Non-pigmented ciliary epithelial cell (primary cell): ENCODE data around the gene CATSPER1.
"Not testable (repeated sequence)": the region's sequence is repeated elsewhere in the genome, so short reads cannot be mapped to it uniquely, and the experiment has no call there.

Experiments used
- DNase-seq: peaks from one replicate; pipeline ENCODE4 v3.0.0-alpha.2; 2010; ENCODE audit warnings: low read depth

CATSPER1 gene

GRCh38 chr11:66020618-66021357, 5.5 kb downstream of the CATSPER1 start:
- DNase-seq, result no peak

GRCh38 chr11:66020212-66020611, 6.1 kb downstream of the CATSPER1 start:
- no peak for DNase-seq

GRCh38 chr11:66017321-66017720, 9.0 kb downstream of the CATSPER1 start:
- DNase-seq, result no peak

DNA sequence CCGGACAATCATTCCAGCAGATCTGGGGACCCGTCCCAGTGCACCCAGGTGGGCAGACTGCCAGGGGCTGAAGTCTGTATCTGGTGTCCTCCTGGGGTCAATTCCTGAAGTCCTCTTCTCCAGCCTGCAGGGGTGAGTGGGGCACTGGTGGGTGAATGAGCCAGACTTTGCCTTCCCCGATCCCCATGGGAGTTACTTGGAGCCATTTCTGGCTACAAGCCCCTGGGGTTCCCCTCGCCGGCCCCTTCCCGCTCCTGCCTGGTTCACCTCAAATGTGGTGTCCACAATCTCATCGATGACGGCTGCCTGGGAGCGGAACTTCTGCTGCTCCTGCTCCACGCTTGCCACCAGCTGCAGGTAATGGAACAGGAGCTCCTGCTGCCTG, 9.5 kb downstream of the CATSPER1 start:
- DNase-seq, result no peak

DNA sequence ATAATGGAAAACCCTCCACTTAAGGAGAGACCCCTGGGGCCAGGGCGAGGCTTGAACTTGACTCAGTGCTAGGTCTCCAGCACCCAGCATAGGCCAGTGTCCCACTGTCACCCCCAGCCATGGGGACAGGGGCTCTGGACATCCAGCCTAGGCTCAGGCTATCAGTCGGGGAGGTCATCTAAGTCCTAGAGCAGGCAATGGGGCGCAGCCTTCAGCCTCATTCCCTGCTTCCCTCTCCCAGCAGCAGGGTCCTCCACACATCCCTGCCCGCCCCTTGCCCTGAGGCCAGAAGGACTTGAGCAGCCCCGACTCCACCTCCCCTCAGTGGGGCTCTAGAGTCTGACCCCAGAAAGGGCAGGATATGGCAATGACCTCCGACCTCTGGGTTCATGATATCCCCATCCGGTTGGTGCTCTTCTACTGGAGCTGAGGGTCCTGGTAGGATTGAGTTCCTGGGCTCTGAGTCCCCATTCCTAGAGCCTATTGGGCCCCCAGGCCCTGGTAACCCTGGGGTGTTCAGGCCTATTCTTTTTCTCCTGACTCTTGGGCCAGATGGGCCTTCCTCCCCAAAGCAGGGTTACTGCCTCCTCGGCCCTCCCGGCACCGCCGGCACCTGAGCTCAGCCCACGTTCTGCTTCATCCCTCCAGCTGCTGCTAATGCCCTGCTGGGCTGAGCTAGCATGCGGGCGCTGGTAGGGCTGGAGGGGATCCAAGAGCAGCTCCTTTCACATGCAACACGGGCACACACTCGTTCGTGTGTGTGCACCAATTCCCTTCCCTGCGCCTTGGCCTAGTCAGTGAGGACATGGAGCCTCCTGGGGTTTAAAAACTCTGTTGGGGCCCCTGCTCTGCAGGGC, 10.1 kb downstream of the CATSPER1 start:
- DNase-seq, result no peak

DNA sequence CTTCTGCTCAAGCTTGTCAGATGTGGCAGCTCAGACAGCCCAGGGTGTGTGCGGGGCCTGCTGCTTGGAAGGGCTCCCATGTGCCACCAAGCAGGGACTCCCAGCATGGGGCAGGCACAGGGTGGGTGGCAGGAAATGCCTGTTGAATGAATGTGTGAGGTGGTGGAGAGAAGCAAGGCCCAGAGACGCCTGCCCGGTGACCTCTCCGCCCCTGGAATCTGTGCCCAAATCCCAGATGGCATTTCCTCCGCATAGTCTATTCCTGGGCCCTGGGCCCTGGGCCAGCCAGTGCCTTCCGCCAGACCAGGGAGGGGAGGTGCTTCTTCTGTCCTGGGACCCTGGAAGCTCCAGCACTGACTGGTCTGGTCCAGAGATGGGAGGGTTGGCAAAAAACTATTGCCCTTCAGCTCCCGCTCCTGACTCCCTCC, 10.8 kb downstream of the CATSPER1 start:
- DNase-seq, result no peak

GRCh38 chr11:66014804-66015453, 11.3 kb downstream of the CATSPER1 start:
- DNase-seq, result no peak

DNA sequence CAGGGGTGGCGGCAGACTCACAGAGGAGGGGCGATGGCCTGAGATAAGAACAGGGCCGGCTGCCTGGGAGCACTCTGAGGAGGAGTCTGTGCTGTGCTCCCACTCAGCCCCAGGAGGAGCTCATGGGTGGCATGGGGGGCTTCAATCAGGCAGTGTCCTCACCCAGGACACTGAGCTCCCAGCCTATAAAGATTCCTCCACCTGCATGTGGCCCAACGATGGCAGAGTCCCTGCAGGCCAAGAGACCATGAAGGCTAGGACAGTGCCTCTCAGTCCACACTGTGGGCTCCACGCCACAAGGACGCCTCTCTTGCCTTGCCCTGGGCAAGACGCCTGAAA, 12.5 kb downstream of the CATSPER1 start:
- no peak for DNase-seq

- no peak for DNase-seq
Observed at GRCh38 chr11:66012946-66013761, 13.1 kb downstream of the CATSPER1 start.

DNA sequence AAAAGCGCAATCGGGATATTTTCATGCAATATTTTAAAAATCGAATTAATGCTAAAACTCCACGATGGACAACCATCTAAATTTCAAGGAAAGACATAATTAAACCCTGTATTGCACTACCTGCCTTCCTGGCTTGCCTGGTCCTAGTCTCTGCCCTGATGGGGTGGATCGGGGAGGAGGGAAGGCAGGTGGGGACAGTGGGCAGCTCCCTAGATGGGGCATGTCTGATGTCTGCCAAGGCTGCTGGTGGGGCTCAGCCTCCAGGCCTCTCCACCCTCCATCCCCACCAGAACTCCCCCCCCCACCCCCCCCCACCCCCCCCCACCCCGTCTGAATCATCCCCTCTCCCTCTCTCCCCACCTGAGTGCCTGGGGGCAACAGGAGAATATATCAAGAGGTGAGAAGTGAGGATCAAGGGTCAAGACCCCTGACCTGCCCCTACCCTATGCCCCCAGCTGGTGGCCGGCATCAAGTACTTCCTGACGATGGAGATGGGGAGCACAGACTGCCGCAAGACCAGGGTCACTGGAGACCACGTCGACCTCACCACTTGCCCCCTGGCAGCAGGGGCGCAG, 13.8 kb downstream of the CATSPER1 start:
- no peak for DNase-seq

DNA sequence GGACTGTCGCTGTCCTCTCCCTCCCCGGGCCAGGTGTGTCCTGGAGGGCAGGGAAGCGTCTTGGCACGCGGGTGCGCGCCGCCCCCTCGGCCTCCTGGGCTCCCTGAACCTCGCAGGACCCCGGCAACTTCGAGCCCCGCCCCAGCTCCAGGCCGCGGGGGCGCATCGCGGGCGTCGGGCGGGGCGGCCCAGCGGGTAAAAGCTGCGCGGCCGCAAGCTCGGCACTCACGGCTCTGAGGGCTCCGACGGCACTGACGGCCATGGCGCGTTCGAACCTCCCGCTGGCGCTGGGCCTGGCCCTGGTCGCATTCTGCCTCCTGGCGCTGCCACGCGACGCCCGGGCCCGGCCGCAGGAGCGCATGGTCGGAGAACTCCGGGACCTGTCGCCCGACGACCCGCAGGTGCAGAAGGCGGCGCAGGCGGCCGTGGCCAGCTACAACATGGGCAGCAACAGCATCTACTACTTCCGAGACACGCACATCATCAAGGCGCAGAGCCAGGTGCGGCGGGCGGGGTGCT, 14.4 kb downstream of the CATSPER1 start, which contains the start of gene CST6:
Gene CST6 (plus strand): TSS at position 224 of the 519 bp plus-strand sequence. CDS start 37 bp downstream, at position 261.
- no peak for DNase-seq

DNA sequence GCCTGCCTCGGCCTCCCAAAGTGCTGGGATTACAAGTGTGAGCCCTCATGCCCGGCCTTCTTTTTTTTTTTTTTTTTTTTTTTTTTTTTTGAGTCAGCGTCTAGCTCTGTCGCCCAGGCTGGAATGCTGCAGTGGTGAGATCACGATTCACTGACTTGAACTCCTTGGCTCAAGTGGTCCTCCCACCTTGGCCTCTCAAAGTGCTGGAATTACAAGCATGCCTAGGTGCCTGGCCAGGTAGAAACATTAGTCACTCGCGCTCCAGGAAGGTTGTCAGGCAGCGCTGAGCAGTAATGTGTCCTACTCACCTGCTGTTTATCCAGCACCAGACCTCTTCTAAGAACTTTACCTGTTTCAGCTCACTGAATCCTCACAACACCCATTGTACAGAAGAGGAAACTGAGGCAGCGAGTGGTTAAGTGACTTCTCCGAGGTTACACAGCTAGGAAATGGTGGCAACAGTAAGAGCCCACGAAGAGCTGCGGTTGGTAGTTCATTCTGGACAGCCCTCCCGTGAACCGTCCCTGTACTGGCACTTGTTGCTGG, 15.0 kb downstream of the CATSPER1 start:
- DNase-seq, result no peak

- not testable (repeated sequence) for DNase-seq
Observed at GRCh38 chr11:66010036-66010435, 16.2 kb downstream of the CATSPER1 start.

GRCh38 chr11:66008468-66009101, 17.7 kb downstream of the CATSPER1 start:
- DNase-seq, result no peak

GRCh38 chr11:66008095-66008467, 18.2 kb downstream of the CATSPER1 start:
- DNase-seq, result no peak

GRCh38 chr11:66007201-66007634, 19.1 kb downstream of the CATSPER1 start:
- no peak for DNase-seq

GRCh38 chr11:66006891-66007176, 19.4 kb downstream of the CATSPER1 start:
- no peak for DNase-seq

GRCh38 chr11:66006134-66006890, 20.0 kb downstream of the CATSPER1 start:
- DNase-seq, result no peak

DNA sequence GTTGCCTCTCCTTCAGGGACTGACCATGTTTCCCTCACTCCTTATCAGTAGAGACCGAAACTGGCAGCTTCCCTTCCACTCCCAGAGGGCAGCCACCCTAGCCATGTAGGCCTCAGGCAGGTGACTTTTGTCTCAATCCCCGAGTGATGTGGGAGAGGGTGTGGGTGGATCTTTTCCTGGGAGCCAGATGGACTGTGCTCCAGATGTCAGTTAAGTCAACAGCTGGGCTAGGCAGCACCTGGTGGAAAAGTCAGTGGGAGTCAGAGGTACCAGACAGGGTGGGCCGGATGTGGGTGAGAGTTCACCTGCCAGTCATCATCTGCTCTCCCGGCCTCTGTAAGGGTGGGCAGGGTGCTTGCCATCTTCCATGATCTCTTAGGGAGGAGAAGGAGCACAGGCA, 22.1 kb downstream of the CATSPER1 start:
- DNase-seq, result no peak

DNA sequence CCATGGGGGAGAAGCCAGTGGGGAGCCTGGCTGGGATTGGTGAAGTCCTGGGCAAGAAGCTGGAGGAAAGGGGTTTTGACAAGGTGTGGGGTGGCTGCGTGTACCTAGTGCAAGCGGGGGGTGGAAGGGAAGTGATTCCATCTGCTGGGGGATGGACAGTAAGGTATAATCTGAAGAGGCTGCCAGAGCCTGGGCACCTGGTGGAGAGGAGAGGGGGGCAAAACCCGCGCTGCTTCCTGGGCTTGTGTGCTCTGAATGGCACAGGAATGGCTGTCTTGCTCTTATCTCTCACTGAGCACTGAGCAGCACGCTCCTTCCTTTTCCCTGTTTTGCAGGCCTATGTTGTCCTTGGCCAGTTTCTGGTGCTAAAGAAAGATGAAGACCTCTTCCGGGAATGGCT, 23.0 kb downstream of the CATSPER1 start:
- DNase-seq, result no peak
